ENCODE results near the gene SERTAD1. TPM values are rescaled to one million over a fixed set of nuclear protein-coding genes. Genes with fewer than 3 reads are reported as not detected.
A peak's percentile ranks its signal among the peaks of the same experiment; 100 is the strongest.

The SERTAD1 gene
- total and polyA plus RNA-seq, 10 donors, result 8.5 to 19.7 (median 13.0) TPM

- DNase-seq, result no peak
- Histone ChIP-seq H3K27ac (no peak overlapping the region), H3K4me1 (no peaks in the 10 kb centered on the region), H3K27me3 (replicated peaks in 1 of 7) (no peaks in the 10 kb centered on the region), H3K9me3 (no peaks in the 10 kb centered on the region), H3K4me3 (no peak overlapping the region), H3K36me3 (peaks cover 0 to 23% (median 5%) of the 10 kb centered on the region in 6 donors)
- TF ChIP-seq POLR2AphosphoS5 (IDR thresholded peaks at IDR 0.05) (peak in 1 of 3 donors; percentile 25), POLR2A (IDR thresholded peaks at IDR 0.05) (no peak)
- 87 to 93% (median 88%) methylated on average over 27 to 28 of the region's 28 CpGs for WGBS, 5 donors
- intact Hi-C loops (cut with DNase I; ENCODE audit: low total_unique reads), result no loop called here
These were observed 42.0 kb downstream of the SERTAD1 start for GRCh38 chr19:40383668-40384248.

- H3K4me3 ChIP-seq, result no peak overlapping the region
- H3K27me3 ChIP-seq (replicated peaks in 1 of 7), result no peaks in the 10 kb centered on the region
- 76 to 93% (median 79%) methylated on average over 3 of the region's 3 CpGs for WGBS, 5 donors
These were observed 44.5 kb downstream of the SERTAD1 start for GRCh38 chr19:40381321-40381720.

GRCh38 chr19:40380199-40381037 is 45.4 kb downstream of the SERTAD1 start:
- no peak overlapping the region for H3K27ac ChIP-seq
- DNase-seq, result no peak

More at GRCh38 chr19:40381321-40381720, 44.5 kb downstream of the SERTAD1 start:
- no peak overlapping the region for H3K27ac ChIP-seq
- peaks cover 0 to 46% (median 18%) of the 10 kb centered on the region in 6 donors for H3K36me3 ChIP-seq
- H3K4me1 ChIP-seq, result no peaks in the 10 kb centered on the region
- no peaks in the 10 kb centered on the region for H3K9me3 ChIP-seq
- intact Hi-C loops (cut with DNase I; ENCODE audit: low total_unique reads), result no loop called here
- DNase-seq, result no peak
- TF ChIP-seq POLR2AphosphoS5 (IDR thresholded peaks at IDR 0.05), result no peak
- no peak for TF ChIP-seq CTCF (IDR thresholded peaks at IDR 0.05 in 8 of 11, conservative IDR thresholded peaks at IDR 0.05 in 3 of 11)

More at GRCh38 chr19:40380199-40381037, 45.4 kb downstream of the SERTAD1 start:
- peaks cover 0 to 55% (median 18%) of the 10 kb centered on the region in 6 donors for H3K36me3 ChIP-seq
- 89 to 93% (median 91%) methylated on average over 13 to 37 of the region's 37 CpGs for WGBS, 5 donors
- no peak overlapping the region for H3K4me3 ChIP-seq
- H3K27me3 ChIP-seq (replicated peaks in 1 of 7), result no peaks in the 10 kb centered on the region
- intact Hi-C loops (cut with DNase I; ENCODE audit: low total_unique reads), result no loop called here
- TF ChIP-seq POLR2AphosphoS5 (IDR thresholded peaks at IDR 0.05) (peak in 1 of 3 donors; percentile 52), CTCF (IDR thresholded peaks at IDR 0.05 in 8 of 11, conservative IDR thresholded peaks at IDR 0.05 in 3 of 11) (no peak)
- H3K4me1 ChIP-seq, result no peaks in the 10 kb centered on the region
- no peaks in the 10 kb centered on the region for H3K9me3 ChIP-seq
